GDM1 (cell line): ENCODE measurements around the gene SLC29A4.
"Not testable (repeated sequence)": the region's sequence is repeated elsewhere in the genome, so short reads cannot be mapped to it uniquely, and the experiment has no call there.

ENCODE experiments used
- DNase-seq: peaks from one replicate; lab custom pipeline; 2025; lab: John Stamatoyannopoulos, UW

Gene SLC29A4

DNA sequence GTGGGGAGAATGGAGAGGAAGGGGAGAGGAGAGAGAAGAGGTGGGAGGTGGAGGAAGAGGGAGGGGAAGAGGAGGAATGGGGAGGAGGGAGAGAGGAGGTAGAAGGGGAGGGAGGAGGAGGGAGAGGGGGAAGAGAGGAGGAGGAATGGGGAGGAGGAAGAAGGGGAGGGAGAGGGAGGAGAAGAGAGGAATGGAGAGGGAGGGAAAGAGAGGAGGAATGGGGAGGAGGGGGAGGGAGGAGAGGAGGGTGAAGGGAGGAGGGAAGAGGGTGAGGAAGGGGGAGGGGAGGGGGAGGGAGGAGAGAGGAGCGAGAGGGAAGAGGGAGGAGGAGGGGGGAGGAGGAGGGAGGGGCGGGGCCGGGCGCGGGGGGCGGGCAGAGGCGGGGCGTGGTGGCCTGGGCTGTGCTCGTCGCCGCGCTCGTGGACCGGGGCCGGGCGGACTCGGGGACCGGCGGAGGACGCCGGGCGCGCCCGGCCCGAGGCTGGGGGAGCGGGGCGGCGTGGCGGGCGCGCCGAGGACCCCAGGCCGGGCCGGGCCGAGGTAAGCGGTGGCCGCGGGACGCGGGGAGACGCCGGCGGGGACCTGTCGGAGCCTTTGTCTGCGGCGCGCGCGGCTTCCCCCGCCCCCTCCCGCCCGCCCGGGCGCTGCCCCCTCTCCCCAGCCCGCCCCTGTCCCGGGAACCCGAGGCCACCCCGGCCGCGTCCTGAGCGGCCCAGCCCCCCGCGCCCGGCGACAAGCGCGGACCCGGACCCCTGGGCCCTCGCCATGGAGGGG, at the start of gene SLC29A4:
Gene SLC29A4 (plus strand): TSS at position 401 of the 774 bp plus-strand sequence. CDS start 4,874 bp downstream, outside the sequence.
- no peak for DNase-seq

GRCh38 chr7:5234852-5235831, 47.6 kb upstream of the SLC29A4 start:
- no peak for DNase-seq

- DNase-seq: no peak
Observed at GRCh38 chr7:5237286-5237685, 45.5 kb upstream of the SLC29A4 start.

DNA sequence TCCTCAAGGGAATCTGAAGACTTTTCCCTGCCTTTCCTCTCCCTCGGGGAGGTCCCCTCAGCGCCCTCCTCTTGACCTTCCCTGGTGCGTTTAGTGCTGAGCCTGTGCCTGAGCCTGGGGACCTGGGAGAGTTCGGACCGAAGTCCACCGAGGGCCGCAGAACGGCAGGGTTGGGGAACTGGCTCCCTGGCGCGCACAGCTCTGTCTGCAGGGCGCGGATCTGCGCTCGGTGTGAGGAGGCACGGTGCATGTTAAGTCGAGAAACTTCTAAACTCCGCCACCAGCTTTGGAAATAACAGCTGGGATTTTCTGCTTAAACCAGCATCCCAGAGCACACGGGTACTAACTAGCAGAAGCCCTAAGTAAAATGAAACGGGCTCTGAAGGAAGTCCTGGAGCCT, 44.2 kb upstream of the SLC29A4 start:
- no peak for DNase-seq

DNA sequence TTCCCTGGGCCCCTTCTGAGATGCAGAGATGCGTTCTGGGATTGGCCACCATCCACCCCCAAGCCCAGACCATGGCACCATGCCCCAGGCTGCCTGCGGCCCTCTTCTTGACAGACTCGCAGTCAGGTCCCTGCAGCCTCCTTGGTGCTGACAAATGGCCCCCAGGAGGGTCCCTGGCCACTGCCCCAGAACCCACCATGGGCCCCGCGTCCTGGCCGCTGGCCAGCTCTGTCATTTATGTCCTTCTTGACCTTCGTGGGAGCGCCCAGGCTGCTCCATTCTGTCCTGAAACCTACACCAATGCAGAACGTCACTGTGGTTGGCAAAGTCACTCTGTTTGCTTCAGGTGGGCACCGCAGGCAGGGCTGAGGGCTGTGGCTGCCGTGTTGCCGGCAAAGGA, 39.5 kb upstream of the SLC29A4 start:
- no peak for DNase-seq

DNA sequence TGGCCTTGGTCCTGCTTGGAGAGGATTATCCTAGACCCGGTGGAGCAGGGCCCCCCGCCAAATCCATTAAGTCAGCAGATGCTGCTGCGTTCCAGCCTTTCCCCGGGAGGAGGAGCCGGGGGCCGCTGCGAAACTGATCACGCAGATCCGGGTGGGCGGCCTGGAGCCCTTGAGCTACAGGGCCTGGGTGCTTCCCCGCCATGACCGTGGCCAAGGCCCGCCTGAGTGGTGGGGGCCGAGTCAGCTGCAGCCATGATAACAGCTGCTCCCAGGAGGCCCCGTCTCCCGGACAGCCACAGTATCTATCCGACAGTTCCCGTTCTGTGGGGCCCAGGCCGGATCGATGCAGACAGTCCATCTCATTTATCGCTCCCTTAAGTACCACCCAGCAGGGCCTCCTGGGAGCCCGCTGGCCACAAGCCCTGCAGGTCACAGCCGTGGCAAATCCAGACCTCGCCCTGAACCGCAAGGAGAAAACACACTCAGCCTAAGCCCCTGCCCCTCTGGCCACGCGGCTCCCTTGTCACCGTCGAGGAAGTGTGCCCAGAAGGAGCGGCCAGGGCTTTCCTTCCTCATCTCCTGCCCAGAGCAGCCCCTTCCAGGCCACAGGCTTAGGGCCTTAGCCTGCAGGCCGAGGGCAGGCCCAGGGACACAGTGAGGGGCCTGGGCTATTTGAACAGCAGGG, 34.4 kb upstream of the SLC29A4 start:
- no peak for DNase-seq

DNA sequence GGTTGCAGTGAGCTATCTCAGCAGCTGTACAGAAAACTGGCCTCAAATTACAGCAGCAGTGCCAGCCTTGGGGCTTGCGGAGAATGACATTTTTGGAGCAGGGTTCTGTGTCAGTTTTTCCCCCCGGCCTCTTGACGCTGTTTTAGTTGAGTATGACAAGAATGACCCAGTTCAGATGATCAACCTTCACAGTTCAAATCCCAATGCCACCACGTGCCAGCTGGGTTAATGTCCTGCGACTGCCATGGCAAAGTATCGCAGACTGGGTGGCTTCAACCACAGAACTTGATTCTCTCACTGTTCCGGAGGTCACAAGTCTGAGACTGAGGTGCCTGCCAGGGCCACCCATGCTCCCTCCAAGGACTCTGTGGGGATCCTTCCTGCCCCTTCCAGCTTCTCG, 32.0 kb upstream of the SLC29A4 start:
- not testable (repeated sequence) for DNase-seq

DNA sequence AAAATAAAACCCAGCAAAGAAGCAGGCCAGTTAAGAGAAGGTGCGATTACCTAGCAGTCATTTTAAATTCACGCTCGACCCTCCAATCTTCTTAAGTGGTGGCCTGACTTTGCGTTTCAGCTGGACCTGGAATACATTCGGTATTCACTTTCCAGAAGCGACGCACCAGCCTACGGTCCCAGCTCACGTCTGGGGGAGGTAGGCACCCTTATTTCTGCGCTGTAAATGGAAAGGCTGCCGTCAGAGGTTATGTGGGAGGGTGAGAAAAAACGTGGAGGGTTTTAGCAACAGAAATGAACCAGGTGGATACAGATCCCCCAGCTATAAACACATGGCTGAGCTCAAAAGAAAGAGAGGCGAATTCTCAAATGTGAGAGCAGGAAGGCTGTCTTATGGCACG, 29.2 kb upstream of the SLC29A4 start:
- DNase-seq: not testable (repeated sequence)

GRCh38 chr7:5254371-5254770, 28.4 kb upstream of the SLC29A4 start:
- DNase-seq: not testable (repeated sequence)

DNA sequence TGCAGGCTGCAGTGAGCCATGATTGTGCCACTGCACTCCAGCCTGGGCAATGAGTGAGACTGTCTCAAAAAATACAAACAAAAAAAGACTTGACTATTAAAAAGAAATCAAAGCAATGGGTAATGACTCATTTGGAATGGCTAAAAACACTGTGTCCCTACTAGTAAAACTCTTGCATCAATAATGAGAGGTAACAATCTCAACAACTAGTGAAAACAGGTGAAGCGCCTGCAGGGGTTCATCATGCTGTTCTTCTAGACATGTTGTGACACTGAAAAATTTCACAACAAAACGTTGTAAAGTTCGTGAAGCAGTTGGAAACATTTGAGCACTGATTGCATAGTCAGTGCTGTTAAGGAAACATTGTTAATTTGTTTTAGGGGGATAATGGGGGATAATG, 26.9 kb upstream of the SLC29A4 start:
- DNase-seq: no peak

GRCh38 chr7:5260530-5261068, 22.1 kb upstream of the SLC29A4 start:
- DNase-seq: not testable (repeated sequence)

GRCh38 chr7:5263066-5263465, 19.7 kb upstream of the SLC29A4 start:
- not testable (repeated sequence) for DNase-seq

- no peak for DNase-seq
Observed at GRCh38 chr7:5265320-5266190, 17.2 kb upstream of the SLC29A4 start.

DNA sequence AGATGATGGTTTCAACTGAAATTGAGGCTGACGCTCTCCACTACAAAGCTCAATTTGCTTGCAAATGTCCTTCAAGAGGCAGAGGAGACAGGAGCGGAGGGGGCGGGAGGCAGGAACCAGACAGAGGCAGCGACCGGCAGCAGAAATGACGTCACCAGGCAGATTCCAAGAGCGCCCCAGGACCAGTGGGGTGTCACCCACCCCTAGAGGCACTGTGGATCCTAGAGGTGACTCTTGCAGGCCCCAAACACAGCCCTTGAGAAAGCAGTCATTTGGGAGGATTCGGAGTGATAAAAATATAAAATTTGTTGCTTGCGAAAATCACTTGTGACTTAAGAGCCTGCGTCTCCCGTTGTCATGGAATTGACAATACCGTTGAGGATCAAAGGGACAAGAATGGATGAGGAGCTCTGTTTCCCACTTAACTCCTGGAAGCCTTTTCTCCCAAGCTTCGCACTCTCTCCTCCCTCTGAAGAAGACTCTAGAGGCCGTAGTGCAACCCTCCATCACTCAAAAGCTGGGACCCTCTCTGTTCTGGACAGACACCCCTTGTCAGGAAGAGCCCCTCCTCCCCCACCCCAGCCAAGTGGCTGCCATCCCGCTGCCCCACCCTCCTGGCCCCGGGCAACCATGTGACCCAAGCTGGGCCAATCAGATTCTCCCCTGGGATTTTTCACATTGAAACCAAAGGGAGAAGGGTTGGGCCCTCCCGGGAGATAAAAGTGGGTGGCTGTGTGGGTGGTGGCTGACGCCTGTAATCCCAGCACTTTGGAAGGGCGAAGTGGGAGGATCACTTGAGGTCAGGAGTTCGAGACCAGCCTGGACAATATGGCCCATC, 16.3 kb upstream of the SLC29A4 start:
- no peak for DNase-seq

- DNase-seq: not testable (repeated sequence)
Observed at GRCh38 chr7:5267829-5268228, 14.9 kb upstream of the SLC29A4 start.

DNA sequence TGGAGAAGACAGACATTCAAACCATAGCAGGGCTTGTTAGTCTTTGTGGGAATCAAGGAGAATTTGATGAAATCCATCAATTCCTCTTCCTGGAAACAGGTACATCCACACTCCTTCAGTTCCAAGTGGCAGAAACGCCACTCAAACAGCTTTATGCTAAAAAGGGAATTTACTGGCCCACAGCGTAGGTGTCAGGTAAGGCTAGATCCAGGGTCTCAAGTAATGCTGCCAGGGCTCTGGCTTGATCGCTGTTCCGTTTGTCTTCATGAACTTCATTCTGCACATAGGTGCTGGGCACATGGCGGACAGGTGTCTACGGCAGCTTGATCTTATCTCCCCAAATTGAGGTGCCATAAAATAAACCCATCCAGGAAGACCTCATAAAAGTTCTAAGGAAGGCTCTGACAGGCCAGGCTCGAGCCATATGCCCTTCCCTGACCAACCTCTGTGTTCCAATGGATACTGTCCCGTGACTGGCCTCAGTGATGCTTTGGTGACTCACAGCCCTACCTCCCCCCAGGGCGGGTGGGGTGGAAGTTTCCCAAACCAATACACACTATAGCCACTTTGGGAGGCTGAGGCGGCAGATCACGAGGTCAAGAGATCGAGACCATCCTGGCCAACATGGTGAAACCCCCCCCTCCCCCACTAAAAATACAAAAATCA, 12.6 kb upstream of the SLC29A4 start:
- not testable (repeated sequence) for DNase-seq

DNA sequence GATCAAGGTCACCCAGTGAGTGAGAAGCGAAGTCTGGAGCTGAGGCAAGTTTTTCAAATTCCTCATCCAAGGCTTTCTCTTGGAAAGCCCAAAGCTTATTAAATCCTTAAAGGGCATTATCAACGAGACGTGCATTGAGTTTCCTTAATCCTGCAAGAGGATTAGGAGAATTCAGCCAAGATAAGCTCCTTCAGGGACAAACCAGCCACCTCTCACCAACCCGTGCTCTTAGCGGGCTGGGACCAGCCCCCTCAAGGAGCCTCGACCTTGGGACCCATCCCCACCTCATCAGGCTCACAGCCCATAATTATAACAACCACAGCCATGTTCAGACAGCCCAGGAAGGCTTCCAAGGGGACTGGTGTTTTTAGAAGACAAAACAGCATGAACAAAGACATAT, 12.0 kb upstream of the SLC29A4 start:
- no peak for DNase-seq

GRCh38 chr7:5273831-5274405, 8.8 kb upstream of the SLC29A4 start:
- DNase-seq: not testable (repeated sequence)

DNA sequence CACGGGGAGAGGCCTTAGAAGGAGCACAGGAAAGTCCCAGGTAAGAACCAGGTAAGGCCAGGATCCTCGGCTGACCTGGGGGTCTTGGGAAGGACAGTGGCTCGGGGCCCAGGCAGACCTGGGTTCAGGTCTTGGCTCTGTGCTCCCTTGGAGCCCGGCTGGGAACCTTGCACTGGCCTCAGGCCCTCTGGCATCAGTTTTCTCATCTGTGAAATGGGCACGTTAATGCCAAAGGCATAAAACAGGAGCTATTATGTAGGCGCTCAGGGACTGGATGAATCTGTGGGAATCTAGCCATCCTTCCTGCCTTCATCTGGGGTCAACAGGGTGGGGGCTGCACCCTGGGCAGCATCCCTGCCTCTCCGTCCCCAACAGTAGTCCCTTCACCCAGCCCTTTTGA, 8.3 kb upstream of the SLC29A4 start:
- DNase-seq: no peak
